HepG2 (cell line): Measurements from ENCODE around the gene METRN. TPM values are rescaled to one million over a fixed set of nuclear protein-coding genes. Genes with fewer than 3 reads are reported as not detected.

Source experiments
- ATAC-seq: fragments of 200-7000 bp; cut with Tn5 transposase; 3 replicates; pipeline ENCODE4 v1.9.1; 2020; ENCODE audit warnings: mild to moderate bottlenecking, moderate library complexity
- BruUV-seq: library from RNA; stranded (reverse); fragments of 400-500 nt; replicated peaks from 2 replicates; lab custom pipeline; 2021; lab: Mats Ljungman, UMichigan
- CTCF ChIA-PET: fragments of 300-600 bp; formaldehyde crosslinking; extraction: SDS; loops from one replicate; lab custom pipeline; 2021; ENCODE audit warnings: low total read pairs, inconsistent platforms, low intra/inter-chr PET ratio; lab: Yijun Ruan, JAX
- POLR2A ChIA-PET: fragments of 350-600 bp; sonication (Branson Sonifier 250); formaldehyde crosslinking; loops from one replicate; lab custom pipeline; 2020; ENCODE audit warnings: antibody characterized with exemption, inconsistent platforms; lab: Yijun Ruan, JAX
- DNase-seq: peaks from one replicate; pipeline ENCODE4 v3.0.0-alpha.2; 2015; ENCODE audit warnings: low spot score
- FAIRE-seq: peaks from 3 replicates; lab custom pipeline; 2011; peaks lifted over from hg19 to GRCh38; lab: Jason Lieb, UNC
- H2AFZ ChIP-seq: one replicate; pipeline ENCODE4 v1.6.1; 2011; ENCODE audit warnings: low read length, inconsistent platforms
- H3K27ac ChIP-seq: fragments of 300-600 bp; 3 replicates; pipeline ENCODE4 v1.8.0; 2011; ENCODE audit warnings: mixed run types, mild to moderate bottlenecking, mixed read lengths, low read length, inconsistent platforms; ENCODE audit not compliant: insufficient read depth; ENCODE audit errors: extremely low read length
- H3K27me3 ChIP-seq, 2 experiments: fragments of 200-600 bp in 1 of 2; 2 replicates in 1 of 2; 3 replicates in 1 of 2; pipeline versions ENCODE4 v1.6.0 to v1.8.0; 2011; ENCODE audit warnings: low read length in 2 of 2, mild to moderate bottlenecking in 2 of 2, moderate library complexity in 2 of 2, inconsistent platforms in 1 of 2; ENCODE audit not compliant: insufficient read depth in 2 of 2, control insufficient read depth in 1 of 2
- H3K36me3 ChIP-seq, 2 experiments: fragments of 200-600 bp in 1 of 2; replicated peaks in 1 of 2; 2 replicates in 1 of 2; 3 replicates in 1 of 2; pipeline versions ENCODE4 v1.5.1 to v1.8.0; 2011; ENCODE audit warnings: low read length in 2 of 2, inconsistent platforms in 1 of 2; ENCODE audit not compliant: insufficient read depth in 2 of 2, control insufficient read depth in 1 of 2
- H3K4me1 ChIP-seq: 2 replicates; pipeline ENCODE4 v1.5.1; 2012; ENCODE audit warnings: low read length, inconsistent platforms; ENCODE audit not compliant: insufficient read depth
- H3K4me2 ChIP-seq: 2 replicates; pipeline ENCODE4 v1.6.0; 2011; ENCODE audit warnings: low read depth, low read length, inconsistent platforms
- H3K4me3 ChIP-seq, 3 experiments: fragments of 200-600 bp in 1 of 3; sonication (generic), shearing (Covaris generic) in 1 of 3; replicated peaks in 1 of 3; 2 replicates each; pipeline ENCODE4 v1.5.1; 2011 to 2016; ENCODE audit warnings: low read length in 3 of 3, inconsistent platforms in 2 of 3, low read depth in 2 of 3, mild to moderate bottlenecking in 2 of 3, control low read depth in 1 of 3, mixed read lengths in 1 of 3; ENCODE audit not compliant: insufficient read depth in 1 of 3
- H3K79me2 ChIP-seq: one replicate; pipeline ENCODE4 v1.6.1; 2011; ENCODE audit warnings: low read length, inconsistent platforms; ENCODE audit not compliant: insufficient read depth
- H3K9ac ChIP-seq: 2 replicates; pipeline ENCODE4 v1.6.0; 2011; ENCODE audit warnings: mild to moderate bottlenecking, low read depth, low read length, inconsistent platforms; ENCODE audit not compliant: insufficient read depth
- H3K9me3 ChIP-seq: 2 replicates; pipeline ENCODE4 v1.5.1; 2012; ENCODE audit warnings: mild to moderate bottlenecking, low read length
- H4K20me1 ChIP-seq: 2 replicates; pipeline ENCODE4 v1.6.0; 2011; ENCODE audit warnings: inconsistent platforms, mild to moderate bottlenecking, low read length, moderate library complexity; ENCODE audit not compliant: insufficient read depth
- AGO1 ChIP-seq: fragments of 200-400 bp; formaldehyde crosslinking; IDR thresholded peaks from 2 replicates; pipeline ENCODE4 v1.6.1; 2017; ENCODE audit warnings: mild to moderate bottlenecking, low read depth, low read length, moderate library complexity; ENCODE audit not compliant: poor library complexity, severe bottlenecking
- ATM ChIP-seq: fragments of 450-650 bp; IDR thresholded peaks from 2 replicates; pipeline ENCODE4 v1.7.1; 2017; ENCODE audit warnings: mild to moderate bottlenecking, borderline replicate concordance
- BRCA1 ChIP-seq: sonication (generic); formaldehyde crosslinking; IDR thresholded peaks from 2 replicates; pipeline ENCODE4 v1.4.0; 2020; ENCODE audit warnings: missing genetic modification reagents
- ESRRA ChIP-seq: sonication (generic); formaldehyde crosslinking; IDR thresholded peaks from 2 replicates; pipeline ENCODE4 v1.5.1; 2020; ENCODE audit warnings: mild to moderate bottlenecking, low read depth, missing genetic modification reagents
- RBFOX2 ChIP-seq: fragments of 200-400 bp; formaldehyde crosslinking; IDR thresholded peaks from 2 replicates; pipeline ENCODE4 v1.6.1; 2017; ENCODE audit warnings: low read depth, mild to moderate bottlenecking, low read length
- ZFP1 ChIP-seq: IDR thresholded peaks from 2 replicates; pipeline ENCODE4 v1.6.1; 2016
- ZNF180 ChIP-seq: sonication (generic); formaldehyde crosslinking; IDR thresholded peaks from 2 replicates; pipeline ENCODE4 v1.4.0; 2020; ENCODE audit warnings: low read depth, missing genetic modification reagents, borderline replicate concordance
- WGBS: methylation state at CpG from one replicate; pipeline ENCODE4 v1.1.6; 2017; ENCODE audit warnings: low lambda C conversion rate; 5-methylcytosine and 5-hydroxymethylcytosine counted together
- in situ Hi-C: cut with HindIII; loops from 2 replicates; pipeline ENCODE4 v1.10.0; 2017; ENCODE audit warnings: low pct_unique_long_range_greater_than_20kb; ENCODE audit not compliant: extremely low pct_ligation_motif_present
- intact Hi-C: fragments of 100-400 bp; cut with micrococcal nuclease; formaldehyde crosslinking; loops from one replicate; pipeline ENCODE4 v1.10.0; 2022; ENCODE audit not compliant: unreplicated experiment
- polyA plus RNA-seq, 8 experiments: library from polyadenylated mRNA; depleted of rRNA in 3 of 8; stranded (reverse) in 7 of 8; unstranded in 1 of 8; fragments of >200 nt; fragmentation: Illumina TruSeq in 4 of 8; extraction: Trizol in 4 of 8; gene quantifications; 2 replicates each; pipeline versions ENCODE4 v1.2.1 to v1.2.3, GENCODE V29; 2011 to 2016; ENCODE audit warnings: low read depth in 4 of 8, missing spikeins in 1 of 8, mixed read lengths in 1 of 8; ENCODE audit not compliant: insufficient read depth in 1 of 8
- total RNA-seq, 5 experiments: library from RNA; depleted of rRNA; stranded (reverse); fragments of >200 nt; fragmentation: Illumina TruSeq; extraction: Trizol; gene quantifications; 2 replicates each; pipeline ENCODE4 v1.2.3, GENCODE V29; 2016; ENCODE audit warnings: low read depth in 1 of 5
- TF ChIP-seq, protein P1 (sequence below): IDR thresholded peaks from 2 replicates; pipeline ENCODE4 v1.6.1; 2016; ENCODE audit warnings: mild to moderate bottlenecking

The METRN gene
- total and polyA plus RNA-seq, 2 of the 13 experiments (the other 11 are each of a cell fraction or from before 2014, with no cell fraction given): 25.5 to 46.1 TPM

- H3K4me2 ChIP-seq: no peak overlapping the region
- intact Hi-C loops: no loop called here
- H2AFZ ChIP-seq: no peak overlapping the region
- H3K36me3 ChIP-seq: peaks cover 22 to 42% of the 10 kb centered on the region in 2 experiments; a peak in 4 of 5 replicates
- no peak for ATAC-seq
- no peak for DNase-seq
- no peak overlapping the region for H3K27ac ChIP-seq
- no peak overlapping the region for H3K9ac ChIP-seq
- peaks cover 30% of the 10 kb centered on the region for H3K4me1 ChIP-seq
- no peak for FAIRE-seq
- 98% methylated on average over 30 of the region's 52 CpGs for WGBS
- ChIA-PET CTCF (no interaction called here), POLR2A (interaction anchor here (0.9 kb wide), 1 partner anchor 23 kb away, joined by 3 read pairs; no protein-coding TSS in a partner anchor)
- no peaks in the 10 kb centered on the region for H4K20me1 ChIP-seq
- H3K9me3 ChIP-seq: no peaks in the 10 kb centered on the region
- TF ChIP-seq ESRRA (CRISPR knock-in tag) (no peak), ATM (no peak), RBFOX2 (peak; percentile 36; the same call in 1 of the 2 replicates), ZFP1 (CRISPR knock-in tag) (no peak), ZNF180 (CRISPR knock-in tag) (no peak), AGO1 (peak; percentile 89), BRCA1 (CRISPR knock-in tag) (no peak)
- TF ChIP-seq, protein P1, sequence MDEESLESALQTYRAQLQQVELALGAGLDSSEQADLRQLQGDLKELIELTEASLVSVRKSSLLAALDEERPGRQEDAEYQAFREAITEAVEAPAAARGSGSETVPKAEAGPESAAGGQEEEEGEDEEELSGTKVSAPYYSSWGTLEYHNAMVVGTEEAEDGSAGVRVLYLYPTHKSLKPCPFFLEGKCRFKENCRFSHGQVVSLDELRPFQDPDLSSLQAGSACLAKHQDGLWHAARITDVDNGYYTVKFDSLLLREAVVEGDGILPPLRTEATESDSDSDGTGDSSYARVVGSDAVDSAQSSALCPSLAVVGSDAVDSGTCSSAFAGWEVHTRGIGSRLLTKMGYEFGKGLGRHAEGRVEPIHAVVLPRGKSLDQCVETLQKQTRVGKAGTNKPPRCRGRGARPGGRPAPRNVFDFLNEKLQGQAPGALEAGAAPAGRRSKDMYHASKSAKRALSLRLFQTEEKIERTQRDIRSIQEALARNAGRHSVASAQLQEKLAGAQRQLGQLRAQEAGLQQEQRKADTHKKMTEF: no peak
- H3K79me2 ChIP-seq: peaks cover 17% of the 10 kb centered on the region
- no peak overlapping the region for H3K4me3 ChIP-seq
- in situ Hi-C loops: no loop called here
- no peaks in the 10 kb centered on the region for H3K27me3 ChIP-seq
- BruUV-seq: no TSS peak
These were observed 44.2 kb upstream of the METRN start for GRCh38 chr16:670485-671352.
